Airway epithelial cell (primary cell): ENCODE data around the gene TOGARAM2. TPM values are rescaled to one million over a fixed set of nuclear protein-coding genes. Genes with fewer than 3 reads are reported as not detected.

Experiments
- total RNA-seq: library from RNA; depleted of rRNA; stranded (reverse); fragments of >200 nt; gene quantifications from 2 replicates; pipeline ENCODE4 v1.2.3, GENCODE V29; 2015

TOGARAM2 gene
- not detected in 2 replicates for total RNA-seq

GRCh38 chr2:28981016-28981441 lies at the start of gene TOGARAM2:
Gene TOGARAM2 (plus strand): TSS chr2:28981298. CDS start chr2:28994835, 13,537 bp downstream.

GRCh38 chr2:29074411-29074810 lies 93.3 kb downstream of the TOGARAM2 start, which contains the start of gene PCARE:
Gene PCARE (minus strand): TSS chr2:29074523. CDS start chr2:29074261, 262 bp downstream.

Other genes starting within 250 kb of the TOGARAM2 start
- gene PPP1CB, start 229.5 kb upstream of the TOGARAM2 start, total RNA-seq: 173 and 179 TPM in 2 replicates
- gene SPDYA, start 170.5 kb upstream of the TOGARAM2 start, total RNA-seq: 0.28 TPM in 2 replicates
- gene TRMT61B, start 111.0 kb upstream of the TOGARAM2 start, total RNA-seq: 8.5 and 12.0 TPM in 2 replicates
- gene WDR43, start 86.6 kb upstream of the TOGARAM2 start, total RNA-seq: 52.0 and 58.0 TPM in 2 replicates
- gene PCARE, start 93.2 kb downstream of the TOGARAM2 start, total RNA-seq: not detected in 2 replicates
- 18.6 and 21.9 TPM in 2 replicates for gene CLIP4, start 134.1 kb downstream of the TOGARAM2 start, total RNA-seq